Nephron (organoid): ENCODE measurements around the gene RNF31.

Source experiments
- H3K27ac Mint-ChIP-seq, 3 experiments: 2 replicates each; pipeline ENCODE4 v1.8.0; 2020; ENCODE audit warnings: mixed read lengths in 3 of 3, mild to moderate bottlenecking in 2 of 3, moderate library complexity in 1 of 3
- H3K27me3 Mint-ChIP-seq: 2 replicates; pipeline ENCODE4 v1.8.0; 2021; ENCODE audit warnings: low read depth, mild to moderate bottlenecking, moderate library complexity, mixed read lengths
- H3K36me3 Mint-ChIP-seq: 2 replicates; pipeline ENCODE4 v1.8.0; 2020; ENCODE audit warnings: low read depth, mixed read lengths
- H3K4me1 Mint-ChIP-seq: 2 replicates; pipeline ENCODE4 v1.8.0; 2020; ENCODE audit warnings: mixed read lengths
- H3K4me3 Mint-ChIP-seq, 3 experiments: 2 replicates each; pipeline ENCODE4 v1.8.0; 2020; ENCODE audit warnings: mild to moderate bottlenecking in 3 of 3, mixed read lengths in 3 of 3, moderate library complexity in 2 of 3
- H3K9me3 Mint-ChIP-seq: 2 replicates; pipeline ENCODE4 v1.8.0; 2020; ENCODE audit warnings: mixed read lengths
- TF ChIP-seq, protein P1 (sequence below), 3 experiments: fragments of 200-600 bp; sonication (generic); IDR thresholded peaks; one replicate each; pipeline ENCODE4 v1.5.0; 2021; ENCODE audit warnings: antibody characterized with exemption in 3 of 3; ENCODE audit not compliant: unreplicated experiment in 3 of 3

RNF31 gene

DNA sequence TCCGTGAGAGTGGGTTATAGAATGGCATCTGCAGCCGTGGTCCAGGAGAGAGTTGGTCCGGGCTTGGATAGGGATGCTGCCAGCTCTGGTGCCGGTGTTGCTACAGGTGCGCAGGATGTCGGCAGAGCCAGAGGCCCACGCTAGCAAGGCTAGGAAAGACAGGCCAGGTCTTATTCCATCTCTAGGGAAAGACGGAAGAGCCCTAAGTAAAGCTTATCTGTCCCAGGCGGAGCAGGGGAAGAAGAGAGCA is 11.8 kb upstream of the RNF31 start:
- TF ChIP-seq, protein P1, sequence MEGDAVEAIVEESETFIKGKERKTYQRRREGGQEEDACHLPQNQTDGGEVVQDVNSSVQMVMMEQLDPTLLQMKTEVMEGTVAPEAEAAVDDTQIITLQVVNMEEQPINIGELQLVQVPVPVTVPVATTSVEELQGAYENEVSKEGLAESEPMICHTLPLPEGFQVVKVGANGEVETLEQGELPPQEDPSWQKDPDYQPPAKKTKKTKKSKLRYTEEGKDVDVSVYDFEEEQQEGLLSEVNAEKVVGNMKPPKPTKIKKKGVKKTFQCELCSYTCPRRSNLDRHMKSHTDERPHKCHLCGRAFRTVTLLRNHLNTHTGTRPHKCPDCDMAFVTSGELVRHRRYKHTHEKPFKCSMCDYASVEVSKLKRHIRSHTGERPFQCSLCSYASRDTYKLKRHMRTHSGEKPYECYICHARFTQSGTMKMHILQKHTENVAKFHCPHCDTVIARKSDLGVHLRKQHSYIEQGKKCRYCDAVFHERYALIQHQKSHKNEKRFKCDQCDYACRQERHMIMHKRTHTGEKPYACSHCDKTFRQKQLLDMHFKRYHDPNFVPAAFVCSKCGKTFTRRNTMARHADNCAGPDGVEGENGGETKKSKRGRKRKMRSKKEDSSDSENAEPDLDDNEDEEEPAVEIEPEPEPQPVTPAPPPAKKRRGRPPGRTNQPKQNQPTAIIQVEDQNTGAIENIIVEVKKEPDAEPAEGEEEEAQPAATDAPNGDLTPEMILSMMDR (IDR thresholded peaks at IDR 0.05; ENCODE audit: unreplicated experiment in 3 of 3): no peak
- Mint-ChIP-seq H3K9me3 (no peaks in the 10 kb centered on the region), H3K36me3 (peaks cover 24% of the 10 kb centered on the region), H3K27me3 (peaks cover 3% of the 10 kb centered on the region), H3K4me3 (peak overlapping the region; percentile 87 to 88 (median 88)), H3K27ac (peak overlapping the region; percentile 52 to 84 (median 60)), H3K4me1 (peaks cover 57% of the 10 kb centered on the region)

DNA sequence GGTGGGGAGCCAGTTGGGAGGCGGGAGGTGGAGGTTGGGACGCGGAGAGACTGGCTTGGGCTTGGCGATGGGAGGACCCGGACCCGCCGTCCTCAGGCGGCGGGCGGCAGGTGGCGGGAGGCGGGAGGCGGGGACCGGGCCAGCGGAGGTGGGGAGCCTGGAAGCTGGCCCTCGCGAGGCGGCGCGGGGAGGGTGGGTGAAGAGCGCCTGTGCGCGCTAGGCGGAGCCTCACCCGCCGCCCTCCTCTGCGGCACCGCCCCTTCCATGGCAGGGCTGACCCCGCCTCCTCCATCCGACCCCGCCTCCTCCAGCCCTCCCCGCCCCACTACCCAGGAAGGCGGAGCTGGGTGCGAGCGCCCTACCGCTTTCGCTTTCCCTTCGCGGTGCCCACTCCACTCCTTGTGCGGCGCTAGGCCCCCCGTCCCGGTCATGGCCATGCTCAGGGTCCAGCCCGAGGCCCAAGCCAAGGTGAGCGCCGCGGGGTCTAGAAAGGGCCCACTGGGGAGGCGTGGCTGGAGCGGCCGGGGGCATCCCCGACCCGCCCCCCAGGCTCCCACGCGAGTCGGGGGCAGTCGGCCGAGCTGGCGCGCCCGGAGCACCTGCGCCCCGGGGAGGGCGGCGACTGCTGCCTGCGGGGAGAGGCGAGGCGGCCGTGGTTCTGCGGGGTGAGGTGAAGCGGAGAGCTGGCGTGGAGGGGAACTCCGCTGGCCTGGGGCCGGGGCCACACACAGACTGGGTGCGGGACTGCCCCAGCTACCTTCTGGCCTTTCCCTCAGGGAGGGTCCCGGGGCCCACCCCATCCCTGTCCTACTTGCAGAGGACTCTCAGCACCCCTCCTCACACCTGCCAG is 11.2 kb upstream of the RNF31 start, which contains the start of gene PSME1:
PSME1 (plus strand) TSS at position 361 of the 850 bp plus-strand sequence; CDS start at position 430, 69 bp downstream.
- TF ChIP-seq, protein P1 (IDR thresholded peaks at IDR 0.05; ENCODE audit: unreplicated experiment in 3 of 3): no peak
- H3K27ac Mint-ChIP-seq: peak within 1 kb of the TSS; percentile 52 to 84 (median 82)
- H3K9me3 Mint-ChIP-seq: no peaks in the 10 kb centered on the region
- H3K4me3 Mint-ChIP-seq: peak within 1 kb of the TSS; percentile 87 to 89 (median 88)
- peaks cover 3% of the 10 kb centered on the region for H3K27me3 Mint-ChIP-seq
- peaks cover 24% of the 10 kb centered on the region for H3K36me3 Mint-ChIP-seq
- H3K4me1 Mint-ChIP-seq: peaks cover 51% of the 10 kb centered on the region

DNA sequence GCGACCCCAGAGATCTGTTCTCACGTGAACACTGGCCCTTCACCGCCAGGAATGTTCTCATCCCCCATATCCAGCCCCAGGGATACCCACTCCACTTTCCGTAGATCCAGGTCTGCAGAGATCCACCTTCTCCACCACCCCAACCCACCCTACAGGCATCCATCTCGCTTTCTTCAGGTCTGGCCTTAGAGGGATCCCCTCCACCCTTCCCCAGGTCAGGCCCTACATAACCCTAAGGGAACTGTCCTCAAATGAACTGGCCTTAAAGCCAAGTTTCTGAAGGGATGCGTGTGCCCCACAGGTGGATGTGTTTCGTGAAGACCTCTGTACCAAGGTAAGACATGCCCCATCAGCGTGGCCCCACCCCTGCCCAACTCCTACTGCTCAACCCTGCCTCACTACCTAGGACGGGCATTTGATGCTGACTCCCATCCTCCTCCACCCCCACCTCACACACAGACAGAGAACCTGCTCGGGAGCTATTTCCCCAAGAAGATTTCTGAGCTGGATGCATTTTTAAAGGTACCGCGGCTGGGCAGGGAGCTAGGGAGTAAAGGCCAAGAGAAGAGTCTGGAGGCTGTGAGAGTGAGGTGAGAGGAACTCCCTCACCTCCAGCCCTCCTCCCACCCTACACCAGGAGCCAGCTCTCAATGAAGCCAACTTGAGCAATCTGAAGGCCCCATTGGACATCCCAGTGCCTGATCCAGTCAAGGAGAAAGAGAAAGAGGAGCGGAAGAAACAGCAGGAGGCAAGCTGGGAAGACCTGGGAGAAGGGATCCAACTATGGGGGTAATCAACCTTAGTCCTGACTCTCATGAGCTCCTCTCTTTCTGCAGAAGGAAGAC is 10.4 kb upstream of the RNF31 start:
- peak overlapping the region; percentile 27 to 82 (median 50) for H3K27ac Mint-ChIP-seq
- H3K4me1 Mint-ChIP-seq: peaks cover 45% of the 10 kb centered on the region
- TF ChIP-seq, protein P1 (IDR thresholded peaks at IDR 0.05; ENCODE audit: unreplicated experiment in 3 of 3): no peak
- H3K36me3 Mint-ChIP-seq: peaks cover 24% of the 10 kb centered on the region
- peak overlapping the region; percentile 82 to 89 (median 86) for H3K4me3 Mint-ChIP-seq
- H3K27me3 Mint-ChIP-seq: peaks cover 3% of the 10 kb centered on the region
- no peaks in the 10 kb centered on the region for H3K9me3 Mint-ChIP-seq

DNA sequence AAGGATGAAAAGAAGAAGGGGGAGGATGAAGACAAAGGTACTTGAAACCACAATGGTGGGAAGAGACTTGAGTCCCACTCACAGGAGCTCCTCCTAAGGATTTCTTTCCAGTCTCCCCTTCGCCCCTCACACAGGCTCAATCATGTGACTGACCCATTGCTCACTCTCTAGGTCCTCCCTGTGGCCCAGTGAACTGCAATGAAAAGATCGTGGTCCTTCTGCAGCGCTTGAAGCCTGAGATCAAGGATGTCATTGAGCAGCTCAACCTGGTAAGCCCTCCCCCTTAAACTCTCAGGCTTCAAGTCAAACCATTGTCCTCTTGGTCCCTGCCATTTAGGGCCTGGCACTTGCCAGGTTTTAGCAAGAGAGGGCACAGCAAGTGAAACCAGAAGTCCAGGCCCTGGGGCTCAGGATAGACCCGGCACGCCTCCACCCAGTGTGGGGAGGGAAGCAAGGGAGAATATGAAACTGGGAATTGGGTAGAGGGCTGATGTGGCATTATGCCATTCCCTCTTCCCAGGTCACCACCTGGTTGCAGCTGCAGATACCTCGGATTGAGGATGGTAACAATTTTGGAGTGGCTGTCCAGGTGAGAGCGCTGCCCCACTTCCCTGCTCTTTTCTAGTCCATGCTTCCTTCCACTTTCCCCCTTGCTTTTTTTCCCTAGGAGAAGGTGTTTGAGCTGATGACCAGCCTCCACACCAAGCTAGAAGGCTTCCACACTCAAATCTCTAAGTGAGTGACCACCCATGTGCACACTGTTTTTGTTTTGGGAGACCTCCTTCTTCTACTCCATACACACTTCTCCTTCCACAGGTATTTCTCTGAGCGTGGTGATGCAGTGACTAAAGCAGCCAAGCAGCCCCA is 9.5 kb upstream of the RNF31 start:
- Mint-ChIP-seq H3K9me3 (no peaks in the 10 kb centered on the region), H3K36me3 (peaks cover 24% of the 10 kb centered on the region), H3K27ac (peak overlapping the region in 2 of 3 experiments; percentile 27 to 50), H3K27me3 (peaks cover 3% of the 10 kb centered on the region), H3K4me3 (peak overlapping the region; percentile 86 to 98 (median 89)), H3K4me1 (peaks cover 39% of the 10 kb centered on the region)
- TF ChIP-seq, protein P1 (IDR thresholded peaks at IDR 0.05; ENCODE audit: unreplicated experiment in 3 of 3): no peak

DNA sequence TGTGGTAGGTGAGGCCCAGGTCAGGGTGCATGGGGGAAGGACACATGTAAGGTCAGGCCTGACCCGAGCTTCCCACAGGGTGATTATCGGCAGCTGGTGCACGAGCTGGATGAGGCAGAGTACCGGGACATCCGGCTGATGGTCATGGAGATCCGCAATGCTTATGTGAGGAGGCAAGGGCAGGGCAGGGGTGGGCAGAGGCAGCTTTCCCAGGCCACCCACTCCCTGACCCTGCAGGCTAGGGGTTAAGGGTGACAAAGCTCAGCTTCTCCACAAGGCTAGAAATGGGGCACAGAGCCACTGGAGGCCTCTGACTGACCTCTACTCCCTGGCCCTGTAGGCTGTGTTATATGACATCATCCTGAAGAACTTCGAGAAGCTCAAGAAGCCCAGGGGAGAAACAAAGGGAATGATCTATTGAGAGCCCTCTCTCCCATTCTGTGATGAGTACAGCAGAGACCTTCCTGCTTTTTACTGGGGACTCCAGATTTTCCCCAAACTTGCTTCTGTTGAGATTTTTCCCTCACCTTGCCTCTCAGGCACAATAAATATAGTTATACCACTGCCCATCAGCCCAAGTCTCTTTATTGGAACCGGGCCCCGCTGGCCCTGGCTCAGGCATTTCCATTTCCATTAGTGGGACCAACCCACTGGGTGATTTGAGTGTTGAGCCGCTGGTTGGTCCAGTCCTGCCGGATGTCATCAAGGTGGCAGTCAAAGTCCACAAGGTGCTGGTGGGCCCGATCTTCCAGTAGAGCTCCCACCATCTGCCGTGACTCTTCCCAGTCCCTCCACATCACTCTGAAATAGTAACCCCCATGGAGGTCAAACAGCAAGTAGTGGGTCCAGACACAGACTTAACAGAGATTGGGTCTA is 8.7 kb upstream of the RNF31 start:
- H3K36me3 Mint-ChIP-seq: peaks cover 24% of the 10 kb centered on the region
- TF ChIP-seq, protein P1 (IDR thresholded peaks at IDR 0.05; ENCODE audit: unreplicated experiment in 3 of 3): no peak
- peak overlapping the region; percentile 86 to 98 (median 89) for H3K4me3 Mint-ChIP-seq
- H3K27ac Mint-ChIP-seq: peak overlapping the region in 1 of 3 experiments; percentile 21
- peaks cover 3% of the 10 kb centered on the region for H3K27me3 Mint-ChIP-seq
- peaks cover 35% of the 10 kb centered on the region for H3K4me1 Mint-ChIP-seq
- H3K9me3 Mint-ChIP-seq: no peaks in the 10 kb centered on the region
